Suppressor macrophage treated with lipopolysaccharide for 4 hours (primary cell): ENCODE measurements around the gene ACVR1C.
"Not testable (repeated sequence)": the region's sequence is repeated elsewhere in the genome, so short reads cannot be mapped to it uniquely, and the experiment has no call there.

Experiments used
- DNase-seq: peaks from one replicate; pipeline ENCODE4 v3.0.0-alpha.2; 2020

Gene ACVR1C

GRCh38 chr2:157572725-157573124 lies 55.9 kb downstream of the ACVR1C start:
- DNase-seq, result no peak

- DNase-seq, result not testable (repeated sequence)
These were observed 62.0 kb downstream of the ACVR1C start for GRCh38 chr2:157566623-157567022.

- not testable (repeated sequence) for DNase-seq
These were observed 62.6 kb downstream of the ACVR1C start for GRCh38 chr2:157566113-157566512.

- no peak for DNase-seq
These were observed 63.1 kb downstream of the ACVR1C start for GRCh38 chr2:157565550-157565949.

DNA sequence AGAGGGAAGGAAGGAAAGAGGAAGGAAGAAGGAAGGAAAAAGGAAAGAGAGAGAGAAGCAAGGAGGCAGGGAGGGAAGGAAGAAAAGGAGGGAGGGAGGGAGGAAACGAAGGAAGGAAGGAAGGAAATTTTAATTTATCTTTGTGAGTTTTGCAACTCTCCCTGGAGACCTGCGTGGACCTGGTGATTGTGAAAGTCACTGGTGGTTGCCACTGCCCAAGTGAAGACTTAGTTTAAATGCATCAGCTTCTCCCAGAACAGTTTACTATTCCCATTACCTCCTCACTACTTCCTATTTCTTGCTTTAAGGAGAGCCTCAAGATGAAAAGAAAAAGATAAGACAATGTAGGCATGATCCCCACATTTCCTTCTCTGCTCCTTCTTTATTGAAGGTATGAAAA lies 68.8 kb downstream of the ACVR1C start:
- no peak for DNase-seq

- no peak for DNase-seq
These were observed 69.2 kb downstream of the ACVR1C start for GRCh38 chr2:157559461-157559860.

DNA sequence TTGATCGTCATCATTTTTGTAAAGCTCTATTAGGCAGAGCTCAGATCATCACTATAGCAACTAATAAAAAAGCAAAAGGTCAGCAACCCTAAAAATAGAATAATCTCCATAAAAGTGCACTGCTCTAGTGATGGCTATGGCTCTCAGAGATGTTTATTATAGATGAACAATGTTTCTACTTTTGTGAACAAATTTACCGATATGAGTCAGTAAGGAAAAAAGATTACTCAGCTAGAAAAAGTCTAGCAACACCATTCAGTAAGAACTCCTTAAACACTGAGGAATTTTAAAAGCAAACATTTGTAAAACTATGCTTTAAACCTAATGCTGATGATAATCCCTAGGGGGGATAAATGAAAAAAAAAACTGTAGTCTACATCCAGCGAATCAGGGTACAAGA lies 69.6 kb downstream of the ACVR1C start:
- DNase-seq, result no peak

GRCh38 chr2:157557770-157558169 lies 70.9 kb downstream of the ACVR1C start:
- no peak for DNase-seq

DNA sequence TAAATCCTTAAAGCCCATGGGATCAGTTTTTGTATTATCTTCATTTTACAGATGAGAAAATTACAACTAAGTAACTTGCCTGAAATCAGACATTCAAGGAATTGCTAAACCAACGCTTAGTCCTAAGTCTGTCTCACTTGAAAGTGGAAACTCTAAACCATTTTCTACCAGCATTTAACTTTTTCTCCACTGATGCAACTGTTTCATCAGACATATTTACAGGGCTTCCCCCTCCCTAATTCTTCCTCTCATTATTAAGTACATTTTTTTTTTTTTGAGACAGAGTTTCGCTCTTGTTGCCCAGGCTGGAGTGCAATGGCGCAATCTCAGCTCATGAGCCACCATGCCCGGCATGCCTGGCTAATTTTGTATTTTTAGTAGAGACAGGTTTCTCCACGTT lies 88.6 kb downstream of the ACVR1C start:
- no peak for DNase-seq

- DNase-seq, result no peak
These were observed 90.6 kb downstream of the ACVR1C start for GRCh38 chr2:157538064-157538463.

DNA sequence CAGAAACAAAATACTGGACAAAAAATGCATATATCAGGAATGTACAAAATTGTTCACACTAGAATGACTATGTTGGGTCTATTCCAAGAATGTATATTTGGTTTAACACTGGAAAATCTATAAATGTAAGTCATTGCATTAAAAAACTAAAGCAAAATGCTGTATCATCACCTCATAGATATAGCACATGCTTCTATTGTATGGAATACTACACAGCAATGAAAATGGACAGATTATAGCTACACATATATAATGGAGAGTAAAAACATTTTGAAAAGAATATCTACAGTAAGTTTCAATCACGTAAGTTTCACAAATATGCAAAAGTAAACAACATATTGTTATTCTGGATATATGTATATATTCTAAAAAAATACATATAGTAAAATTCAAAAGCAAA lies 91.8 kb downstream of the ACVR1C start:
- no peak for DNase-seq

GRCh38 chr2:157528963-157529751 lies 99.5 kb downstream of the ACVR1C start:
- DNase-seq, result no peak

DNA sequence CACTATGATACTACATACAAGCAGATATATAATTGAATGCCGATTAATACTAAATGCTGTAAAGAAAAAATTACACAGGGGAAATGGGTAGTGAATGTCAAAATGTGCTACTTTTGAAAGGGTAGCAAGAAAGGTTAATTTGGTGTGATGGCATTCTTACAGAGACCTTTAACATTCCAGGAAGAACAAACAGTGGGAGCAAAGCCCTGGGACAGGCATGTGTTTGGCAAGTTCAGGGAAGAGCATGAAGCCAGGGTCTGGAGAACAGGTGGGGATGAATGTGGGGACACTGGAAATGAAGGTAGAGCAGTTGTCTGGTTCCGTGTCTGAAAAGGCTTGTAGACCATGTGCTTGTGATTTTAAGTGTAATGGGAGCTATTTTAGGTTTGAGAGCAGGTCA lies 102.6 kb downstream of the ACVR1C start:
- no peak for DNase-seq

- DNase-seq, result no peak
These were observed 105.1 kb downstream of the ACVR1C start for GRCh38 chr2:157523270-157524247.

GRCh38 chr2:157514966-157515365 lies 113.7 kb downstream of the ACVR1C start:
- not testable (repeated sequence) for DNase-seq

DNA sequence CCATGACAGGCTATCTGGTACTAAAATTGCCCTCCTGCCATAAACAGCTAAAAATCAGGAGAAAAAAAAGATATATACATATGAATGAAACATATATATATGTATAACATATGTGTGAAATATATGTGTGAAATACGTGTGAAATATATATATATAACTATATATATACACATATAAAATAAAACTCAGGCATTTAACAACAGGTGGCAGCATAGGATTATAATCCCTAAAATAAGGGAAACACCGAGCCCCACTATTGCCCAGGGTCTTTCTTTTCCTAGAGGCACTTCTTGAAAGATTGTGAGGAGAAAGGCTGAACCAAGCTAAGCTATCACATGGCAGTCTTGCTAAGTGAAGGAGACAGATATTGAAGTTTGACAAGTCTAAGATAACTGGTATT lies 118.9 kb downstream of the ACVR1C start:
- DNase-seq, result no peak

GRCh38 chr2:157508676-157509075 lies 120.0 kb downstream of the ACVR1C start:
- DNase-seq, result peak; percentile 56

DNA sequence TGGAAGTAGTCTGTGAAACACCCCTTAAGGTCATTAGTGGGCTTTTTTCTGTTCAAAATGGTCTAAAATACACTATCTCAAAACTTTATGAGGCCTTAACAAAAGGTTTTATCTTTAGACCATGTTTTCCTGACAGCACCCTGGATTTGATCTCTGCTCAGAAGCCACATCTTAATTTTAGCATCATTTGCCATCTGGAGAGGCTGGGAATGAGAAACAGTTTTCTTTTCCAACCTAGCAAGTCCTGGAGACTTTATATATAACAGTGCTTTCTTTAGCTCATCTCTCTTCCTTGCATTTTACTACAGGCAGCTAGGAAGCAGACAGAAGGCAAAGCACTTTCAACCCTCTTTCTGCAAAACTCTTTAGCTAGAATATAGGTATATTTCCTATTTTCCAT lies 122.1 kb downstream of the ACVR1C start:
- no peak for DNase-seq

DNA sequence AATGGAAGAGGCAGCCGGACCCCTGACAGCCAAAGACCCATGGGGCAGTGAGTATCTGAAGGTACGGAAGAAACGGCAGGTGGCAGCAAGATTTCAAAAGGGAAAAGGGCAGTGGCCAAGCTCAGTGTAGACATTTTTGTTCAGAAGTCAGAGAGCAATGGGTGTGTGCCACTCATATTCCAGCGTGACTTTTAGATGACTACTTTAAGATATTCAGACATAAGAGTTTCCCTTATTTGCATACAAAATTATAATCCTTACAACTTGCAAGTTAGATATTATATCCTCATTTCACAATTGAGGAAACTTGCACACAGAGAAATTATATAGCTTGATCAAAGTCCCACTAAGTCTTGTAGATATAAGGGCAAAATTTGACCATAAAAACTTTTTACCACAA lies 124.0 kb downstream of the ACVR1C start:
- no peak for DNase-seq

DNA sequence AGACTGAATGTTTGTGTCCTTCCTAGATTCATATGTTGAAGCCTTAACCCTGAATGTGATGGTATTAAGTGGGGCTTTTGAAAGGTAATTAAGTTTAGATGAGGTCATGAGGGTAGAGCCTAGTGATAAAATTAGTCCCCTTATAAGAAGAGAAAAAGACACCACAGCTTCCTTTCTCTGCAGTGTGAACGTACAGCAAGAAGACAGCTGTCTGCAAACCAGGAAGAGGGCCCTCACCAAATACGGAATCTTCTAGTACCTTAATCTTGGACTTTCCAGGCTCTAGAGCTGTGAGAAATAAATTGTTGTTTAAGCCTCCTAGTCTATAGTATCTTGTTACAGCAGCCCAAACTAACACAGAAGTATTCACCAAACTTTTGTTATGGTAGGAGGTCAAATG lies 127.6 kb downstream of the ACVR1C start:
- DNase-seq, result no peak

GRCh38 chr2:157500334-157500733 lies 128.3 kb downstream of the ACVR1C start:
- no peak for DNase-seq

DNA sequence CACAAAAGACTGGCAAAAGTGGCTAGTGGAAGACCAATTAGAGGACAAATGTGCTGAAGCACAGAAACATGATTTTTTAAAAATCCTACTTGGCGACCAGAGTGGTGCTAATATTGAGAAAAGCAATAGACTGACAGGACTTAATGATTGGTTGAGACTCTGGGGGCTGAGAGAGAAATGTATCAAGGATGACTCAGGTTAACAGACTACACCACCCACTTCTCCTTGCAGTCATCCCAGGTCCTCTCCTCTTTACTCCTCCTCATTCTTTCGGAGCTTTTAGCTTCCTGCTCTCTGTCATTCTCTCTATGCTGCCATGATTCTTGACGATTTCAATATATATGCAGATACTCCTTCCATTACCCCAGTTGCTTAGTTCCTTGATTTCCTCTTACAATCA lies 130.2 kb downstream of the ACVR1C start:
- no peak for DNase-seq

- peak; percentile 54 for DNase-seq
These were observed 130.9 kb downstream of the ACVR1C start for GRCh38 chr2:157497638-157498314.
